H1 (cell line): ENCODE results near the gene PRSS8. TPM values are rescaled to one million over a fixed set of nuclear protein-coding genes. Genes with fewer than 3 reads are reported as not detected.

Experiments used
- CTCF ChIA-PET: fragments of 300-600 bp; sonication (Branson Sonifier 250); formaldehyde crosslinking; loops from one replicate; lab custom pipeline; 2021; ENCODE audit not compliant: partially characterized antibody; lab: Charles Lee
- POLR2A ChIA-PET: fragments of 300-600 bp; sonication (Branson Sonifier 250); formaldehyde crosslinking; loops from one replicate; lab custom pipeline; 2021; ENCODE audit warnings: inconsistent platforms; ENCODE audit not compliant: partially characterized antibody; lab: Charles Lee
- DNase-seq, 2 experiments: peaks; one replicate each; pipeline versions ENCODE4 v3.0.0 to v3.0.0-alpha.2; 2010 to 2022; ENCODE audit warnings: low spot score in 2 of 2, low read depth in 1 of 2, mixed read lengths in 1 of 2
- FAIRE-seq: peaks from 2 replicates; lab custom pipeline; 2011; peaks lifted over from hg19 to GRCh38; lab: Jason Lieb, UNC
- H2AFZ ChIP-seq: 2 replicates; pipeline ENCODE4 v1.8.1; 2012; ENCODE audit warnings: low read length, inconsistent platforms
- H2AK5ac ChIP-seq: 2 replicates; pipeline ENCODE4 v1.6.1; 2013; ENCODE audit warnings: low read depth, low read length
- H2BK120ac ChIP-seq: replicated peaks from 2 replicates; pipeline ENCODE3; 2013; ENCODE audit warnings: low read depth, low read length, inconsistent platforms
- H2BK12ac ChIP-seq: 2 replicates; pipeline ENCODE4 v1.6.1; 2013; ENCODE audit warnings: low read depth, low read length
- H2BK15ac ChIP-seq: 2 replicates; pipeline ENCODE4 v1.6.1; 2013; ENCODE audit warnings: low read length
- H2BK20ac ChIP-seq: 2 replicates; pipeline ENCODE4 v1.6.1; 2013; ENCODE audit warnings: low read length
- H2BK5ac ChIP-seq: 2 replicates; pipeline ENCODE4 v1.6.1; 2013; ENCODE audit warnings: low read depth, low read length
- H3K14ac ChIP-seq: 2 replicates; pipeline ENCODE4 v1.6.1; 2013; ENCODE audit warnings: inconsistent platforms; ENCODE audit not compliant: insufficient read length
- H3K18ac ChIP-seq: 2 replicates; pipeline ENCODE4 v1.6.1; 2013; ENCODE audit warnings: low read length; ENCODE audit errors: extremely low read depth
- H3K23ac ChIP-seq: 2 replicates; pipeline ENCODE4 v1.6.1; 2013; ENCODE audit warnings: inconsistent platforms; ENCODE audit not compliant: insufficient read length
- H3K23me2 ChIP-seq: 2 replicates; pipeline ENCODE4 v1.6.1; 2013; ENCODE audit warnings: low read depth, low read length
- H3K27ac ChIP-seq: 2 replicates; pipeline ENCODE4 v1.6.1; 2011; ENCODE audit warnings: low read depth, low read length, inconsistent platforms
- H3K27me3 ChIP-seq, 4 experiments: replicated peaks in 1 of 4; 1 replicate in 1 of 4; 2 replicates in 3 of 4; pipeline versions ENCODE4 v1.6.1 to v1.8.1; 2011 to 2013; ENCODE audit warnings: low read length in 3 of 4, mild to moderate bottlenecking in 3 of 4, inconsistent platforms in 2 of 4, mixed read lengths in 2 of 4, moderate library complexity in 1 of 4; ENCODE audit not compliant: control insufficient read depth in 3 of 4, insufficient read depth in 3 of 4; ENCODE audit errors: extremely low read depth in 1 of 4
- H3K36me3 ChIP-seq, 4 experiments: 2 replicates each; pipeline versions ENCODE4 v1.6.1 to v1.8.1; 2011 to 2013; ENCODE audit warnings: mild to moderate bottlenecking in 4 of 4, low read length in 3 of 4, moderate library complexity in 2 of 4, control low read depth in 1 of 4, inconsistent platforms in 1 of 4; ENCODE audit not compliant: insufficient read depth in 4 of 4, control insufficient read depth in 2 of 4
- H3K4ac ChIP-seq: replicated peaks from 2 replicates; pipeline ENCODE3; 2013; ENCODE audit warnings: low read length, low read depth, mixed read lengths, inconsistent platforms; ENCODE audit not compliant: insufficient read length
- H3K4me1 ChIP-seq, 4 experiments: replicated peaks in 1 of 4; 1 replicate in 1 of 4; 2 replicates in 3 of 4; pipeline versions ENCODE4 v1.6.1 to v1.8.1; 2011 to 2013; ENCODE audit warnings: low read length in 3 of 4, inconsistent platforms in 2 of 4, mixed read lengths in 1 of 4; ENCODE audit not compliant: insufficient read depth in 4 of 4, control insufficient read depth in 3 of 4
- H3K4me2 ChIP-seq, 2 experiments: 2 replicates each; pipeline versions ENCODE4 v1.6.1 to v1.8.1; 2011 to 2013; ENCODE audit warnings: low read depth in 2 of 2, low read length in 2 of 2, control low read depth in 1 of 2, inconsistent platforms in 1 of 2, mild to moderate bottlenecking in 1 of 2; ENCODE audit not compliant: insufficient read depth in 1 of 2
- H3K4me3 ChIP-seq, 4 experiments: fragments of 200-600, 300-600 bp in 1 of 4; sonication (generic), shearing (Covaris generic), sonication (Bioruptor Twin) in 1 of 4; 2 replicates each; pipeline versions ENCODE4 v1.5.1 to v1.8.1; 2011 to 2016; ENCODE audit warnings: low read length in 4 of 4, low read depth in 3 of 4, control low read depth in 2 of 4, inconsistent platforms in 2 of 4, mild to moderate bottlenecking in 2 of 4, mixed read lengths in 1 of 4, moderate library complexity in 1 of 4; ENCODE audit not compliant: insufficient read depth in 2 of 4; ENCODE audit errors: extremely low read depth in 1 of 4
- H3K56ac ChIP-seq: replicated peaks from 2 replicates; pipeline ENCODE3; 2013; ENCODE audit warnings: low read depth, mild to moderate bottlenecking, mixed read lengths, low read length, inconsistent platforms; ENCODE audit not compliant: insufficient read length
- H3K79me1 ChIP-seq: 2 replicates; pipeline ENCODE4 v1.6.1; 2013; ENCODE audit warnings: low read depth, low read length, control low read depth
- H3K79me2 ChIP-seq, 2 experiments: 2 replicates each; pipeline versions ENCODE4 v1.6.1 to v1.8.1; 2012 to 2013; ENCODE audit warnings: low read length in 2 of 2, mild to moderate bottlenecking in 2 of 2, inconsistent platforms in 1 of 2; ENCODE audit not compliant: insufficient read depth in 2 of 2, control insufficient read depth in 1 of 2
- H3K9ac ChIP-seq, 4 experiments: replicated peaks in 1 of 4; 1 replicate in 1 of 4; 2 replicates in 3 of 4; pipeline versions ENCODE4 v1.6.1 to v1.8.1; 2011 to 2013; ENCODE audit warnings: low read depth in 3 of 4, low read length in 3 of 4, control low read depth in 2 of 4, mild to moderate bottlenecking in 2 of 4, moderate library complexity in 2 of 4, inconsistent platforms in 1 of 4; ENCODE audit errors: extremely low read depth in 1 of 4
- H3K9me3 ChIP-seq, 2 experiments: 2 replicates each; pipeline versions ENCODE4 v1.6.1 to v1.8.1; 2012 to 2013; ENCODE audit warnings: mild to moderate bottlenecking in 2 of 2, moderate library complexity in 2 of 2, control low read depth in 1 of 2, inconsistent platforms in 1 of 2, low read depth in 1 of 2, low read length in 1 of 2, mixed read lengths in 1 of 2; ENCODE audit not compliant: insufficient read depth in 2 of 2
- H4K20me1 ChIP-seq, 2 experiments: replicated peaks in 1 of 2; 2 replicates each; pipeline versions ENCODE3 to v1.8.1; 2011 to 2013; ENCODE audit warnings: inconsistent platforms in 2 of 2, low read length in 2 of 2, mild to moderate bottlenecking in 1 of 2; ENCODE audit not compliant: insufficient read depth in 2 of 2, control insufficient read depth in 1 of 2
- H4K5ac ChIP-seq: 2 replicates; pipeline ENCODE4 v1.6.1; 2013; ENCODE audit warnings: low read length, low read depth, mixed read lengths, inconsistent platforms; ENCODE audit not compliant: insufficient read length
- H4K8ac ChIP-seq: 2 replicates; pipeline ENCODE4 v1.8.0; 2013; ENCODE audit warnings: mild to moderate bottlenecking, moderate library complexity, low read length, inconsistent platforms; ENCODE audit not compliant: insufficient read depth; ENCODE audit errors: extremely low read depth
- H4K91ac ChIP-seq: replicated peaks from 2 replicates; pipeline ENCODE3; 2013; ENCODE audit warnings: low read length, mixed read lengths, inconsistent platforms; ENCODE audit not compliant: insufficient read length
- BRCA1 ChIP-seq: IDR thresholded peaks from 2 replicates; pipeline ENCODE4 v1.6.1; 2012; ENCODE audit warnings: low read depth, low read length, improper control_type of control experiment
- KDM1A ChIP-seq: fragments of 200-600, 300-600 bp; sonication (generic); IDR thresholded peaks from 2 replicates; pipeline ENCODE4 v1.7.1; 2016; ENCODE audit warnings: mild to moderate bottlenecking, low read length, borderline replicate concordance
- WGBS, 2 experiments: shearing (Covaris generic) in 1 of 2; methylation state at CpG; one replicate each; pipeline versions ENCODE4 v1.1.6 to v1.1.7; 2013 to 2015; ENCODE audit warnings: low lambda C conversion rate in 2 of 2, mixed read lengths in 2 of 2, inconsistent platforms in 1 of 2, low coverage in 1 of 2, missing lambda C conversion rate in 1 of 2; ENCODE audit not compliant: insufficient replicate concordance in 2 of 2, insufficient coverage in 1 of 2, insufficient read length in 1 of 2; ENCODE audit errors: extremely low coverage in 1 of 2, missing lambda C conversion rate in 1 of 2; 5-methylcytosine and 5-hydroxymethylcytosine counted together
- polyA plus RNA-seq, 7 experiments: library from polyadenylated mRNA; depleted of rRNA in 3 of 7; stranded (reverse) in 5 of 7; unstranded in 2 of 7; fragments of >200 nt in 5 of 7; fragments of 200-250 nt in 2 of 7; gene quantifications; 1 replicate in 5 of 7; 2 replicates in 1 of 7; 4 replicates in 1 of 7; pipeline versions ENCODE4 v1.2.1 to v1.2.3, GENCODE V29; 2011 to 2013; ENCODE audit warnings: missing spikeins in 2 of 7, mixed read lengths in 2 of 7
- total RNA-seq: library from RNA; stranded (reverse); fragmentation: NEBNext Ultra II Directional; extraction: Animal tissue kit (Norgen Biotek cat#: 25700); gene quantifications from 2 replicates; pipeline ENCODE4 v1.2.1, GENCODE V29; 2021

The PRSS8 gene
- total and polyA plus RNA-seq, 2 of the 8 experiments (the other 6 are each of a cell fraction or from before 2014, with no cell fraction given), result 87.7 to 273 TPM

DNA sequence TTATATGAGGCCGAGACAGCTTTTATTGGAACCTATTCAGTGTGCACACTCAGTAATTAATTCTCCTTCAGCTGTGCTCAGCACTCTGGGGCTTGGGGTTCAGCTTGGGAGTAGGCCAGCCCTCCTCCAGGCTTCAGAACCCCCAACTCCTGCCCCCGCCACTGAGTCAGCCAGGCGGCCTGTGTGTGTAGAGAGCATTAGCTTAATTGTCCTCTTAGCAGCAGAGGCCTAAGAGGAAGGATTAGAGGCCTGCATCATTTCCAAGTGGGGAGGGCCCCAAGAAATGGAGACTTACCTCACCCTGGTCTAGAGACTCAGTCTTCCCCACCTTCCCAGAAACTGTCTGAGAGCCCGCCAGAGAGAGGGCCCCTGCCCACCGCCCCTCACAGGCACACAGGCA, 47.6 kb downstream of the PRSS8 start:
- H3K18ac ChIP-seq, result no peak overlapping the region
- no peak for TF ChIP-seq BRCA1
- no peak for TF ChIP-seq KDM1A
- H3K4ac ChIP-seq, result no peak overlapping the region
- H4K91ac ChIP-seq, result no peak overlapping the region
- ChIA-PET POLR2A (interaction anchor here (1.1 to 1.5 kb wide), 4 partner anchors 14 to 96 kb away, joined by 3 to 5 read pairs (median 4); partner anchors contain the start of gene PRSS8), CTCF (interaction anchor here (1.1 to 3.0 kb wide), 4 partner anchors 9 to 73 kb away, joined by 3 to 14 read pairs (median 5); no protein-coding TSS in a partner anchor)
- H3K4me3 ChIP-seq, result no peak overlapping the region
- H3K27ac ChIP-seq, result no peak overlapping the region
- FAIRE-seq (no peak), DNase-seq (no peak)
- no peak overlapping the region for H3K4me2 ChIP-seq
- H3K9ac ChIP-seq, result no peak overlapping the region
- no peak overlapping the region for H2BK15ac ChIP-seq
- peaks cover 8 to 27% of the 10 kb centered on the region in 2 experiments for H4K20me1 ChIP-seq
- no peak overlapping the region for H3K56ac ChIP-seq
- no peak overlapping the region for H2AFZ ChIP-seq
- H3K4me1 ChIP-seq, result peaks cover 0 to 3% (median 0%) of the 10 kb centered on the region in 4 experiments; a peak in 1 of 7 replicates
- no peak overlapping the region for H4K5ac ChIP-seq
- no peaks in the 10 kb centered on the region for H3K23me2 ChIP-seq
- H2BK20ac ChIP-seq, result no peak overlapping the region
- no peak overlapping the region for H2BK120ac ChIP-seq
- H4K8ac ChIP-seq, result no peak overlapping the region
- no peak overlapping the region for H2BK5ac ChIP-seq
- 90% methylated on average over 4 of the region's 5 CpGs; no CpG with 5 or more reads in 1 of the 2 experiments for WGBS, 2 experiments
- H3K23ac ChIP-seq, result no peak overlapping the region
- no peaks in the 10 kb centered on the region for H3K9me3 ChIP-seq
- H2AK5ac ChIP-seq, result no peak overlapping the region
- no peak overlapping the region for H2BK12ac ChIP-seq
- peaks cover 0 to 17% (median 6%) of the 10 kb centered on the region in 4 experiments; a peak in 5 of 8 replicates for H3K36me3 ChIP-seq
- H3K79me1 ChIP-seq, result peaks cover 12% of the 10 kb centered on the region
- H3K14ac ChIP-seq, result no peak overlapping the region
- H3K79me2 ChIP-seq, result peaks cover 0 to 7% of the 10 kb centered on the region in 2 experiments; a peak in 1 of 4 replicates
- H3K27me3 ChIP-seq, result no peaks in the 10 kb centered on the region
